Omental fat pad (tissue), 4 donors: ENCODE measurements around the gene SLC9B1. TPM values are rescaled to one million over a fixed set of nuclear protein-coding genes. Genes with fewer than 3 reads are reported as not detected.

Experiments
- ATAC-seq: fragments of 150-250 bp; one replicate; pipeline ENCODE4 v1.9.1; 2016; ENCODE audit warnings: mild to moderate bottlenecking, moderate library complexity; ENCODE audit not compliant: low FRiP score
- DNase-seq: peaks from one replicate; pipeline ENCODE4 v3.0.0-alpha.2; 2019; ENCODE audit warnings: low spot score
- total RNA-seq, 4 donors: library from RNA; depleted of rRNA; stranded (reverse); fragments of >200 nt; gene quantifications; one replicate each; pipeline ENCODE4 v1.1.0, GENCODE V29; 2016
- TF ChIP-seq, protein P1 (sequence below), 3 donors: fragments of 450-650 bp; IDR thresholded peaks; one replicate each; pipeline ENCODE4 v1.5.1; 2016 to 2017; ENCODE audit warnings: antibody characterized with exemption in 3 of 3, mild to moderate bottlenecking in 3 of 3, moderate library complexity in 2 of 3

SLC9B1 gene
- total RNA-seq, 4 donors from 2014 or later: 0.37 to 1.2 (median 0.83) TPM

- TF ChIP-seq, protein P1, sequence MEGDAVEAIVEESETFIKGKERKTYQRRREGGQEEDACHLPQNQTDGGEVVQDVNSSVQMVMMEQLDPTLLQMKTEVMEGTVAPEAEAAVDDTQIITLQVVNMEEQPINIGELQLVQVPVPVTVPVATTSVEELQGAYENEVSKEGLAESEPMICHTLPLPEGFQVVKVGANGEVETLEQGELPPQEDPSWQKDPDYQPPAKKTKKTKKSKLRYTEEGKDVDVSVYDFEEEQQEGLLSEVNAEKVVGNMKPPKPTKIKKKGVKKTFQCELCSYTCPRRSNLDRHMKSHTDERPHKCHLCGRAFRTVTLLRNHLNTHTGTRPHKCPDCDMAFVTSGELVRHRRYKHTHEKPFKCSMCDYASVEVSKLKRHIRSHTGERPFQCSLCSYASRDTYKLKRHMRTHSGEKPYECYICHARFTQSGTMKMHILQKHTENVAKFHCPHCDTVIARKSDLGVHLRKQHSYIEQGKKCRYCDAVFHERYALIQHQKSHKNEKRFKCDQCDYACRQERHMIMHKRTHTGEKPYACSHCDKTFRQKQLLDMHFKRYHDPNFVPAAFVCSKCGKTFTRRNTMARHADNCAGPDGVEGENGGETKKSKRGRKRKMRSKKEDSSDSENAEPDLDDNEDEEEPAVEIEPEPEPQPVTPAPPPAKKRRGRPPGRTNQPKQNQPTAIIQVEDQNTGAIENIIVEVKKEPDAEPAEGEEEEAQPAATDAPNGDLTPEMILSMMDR (IDR thresholded peaks at IDR 0.05): no peak
- DNase-seq (no peak), ATAC-seq (no peak)
Observed at GRCh38 chr4:103050736-103051436, 31.4 kb upstream of the SLC9B1 start.

GRCh38 chr4:103046416-103047290 is 27.1 kb upstream of the SLC9B1 start:
- TF ChIP-seq, protein P1 (IDR thresholded peaks at IDR 0.05): no peak
- ATAC-seq (peak; percentile 83), DNase-seq (no peak)

DNA sequence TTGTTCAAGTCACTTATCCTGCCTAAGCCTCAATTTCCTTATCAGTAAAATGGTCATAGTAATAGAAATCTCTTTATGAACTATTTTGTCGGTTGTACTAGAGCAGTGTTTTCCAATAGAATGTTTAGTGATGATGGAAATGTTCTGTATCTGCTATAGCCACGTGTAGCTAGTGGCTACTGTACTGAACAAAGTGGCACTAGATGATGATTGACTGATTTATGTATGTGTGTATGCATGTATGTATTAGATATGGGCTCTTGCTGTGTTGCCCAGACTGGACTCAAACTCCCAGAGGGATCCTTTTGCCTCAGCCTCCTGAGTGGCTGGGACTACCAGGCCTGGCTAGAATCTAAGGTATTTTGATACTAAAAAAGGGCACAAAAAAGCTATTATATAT is 24.7 kb upstream of the SLC9B1 start:
- ATAC-seq (no peak), DNase-seq (no peak)
- TF ChIP-seq, protein P1 (IDR thresholded peaks at IDR 0.05): no peak

- DNase-seq: no peak
- no peak for ATAC-seq
- TF ChIP-seq, protein P1 (IDR thresholded peaks at IDR 0.05): no peak
Observed at GRCh38 chr4:103036169-103036568, 16.7 kb upstream of the SLC9B1 start.

DNA sequence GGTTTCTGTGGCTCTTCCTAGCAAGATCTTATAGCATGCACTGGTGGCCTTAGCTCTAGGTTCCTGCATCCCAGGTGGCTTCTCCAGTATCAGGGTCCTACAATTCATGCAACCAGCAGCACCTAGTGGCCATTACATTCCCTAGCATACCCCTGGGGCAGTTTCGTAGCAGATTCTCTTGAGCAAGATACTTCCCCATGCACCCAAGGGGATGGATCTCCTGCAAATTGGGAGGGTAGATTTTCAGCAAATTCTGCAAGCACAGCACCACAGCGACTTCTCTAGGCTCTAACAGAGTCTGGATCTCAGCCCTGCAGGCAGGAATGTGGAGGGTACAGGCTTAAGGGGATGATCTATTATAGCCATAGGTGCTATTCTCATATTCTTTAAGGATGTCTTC is 13.1 kb upstream of the SLC9B1 start:
- ATAC-seq (peak; percentile 70), DNase-seq (no peak)
- TF ChIP-seq, protein P1 (IDR thresholded peaks at IDR 0.05): no peak

DNA sequence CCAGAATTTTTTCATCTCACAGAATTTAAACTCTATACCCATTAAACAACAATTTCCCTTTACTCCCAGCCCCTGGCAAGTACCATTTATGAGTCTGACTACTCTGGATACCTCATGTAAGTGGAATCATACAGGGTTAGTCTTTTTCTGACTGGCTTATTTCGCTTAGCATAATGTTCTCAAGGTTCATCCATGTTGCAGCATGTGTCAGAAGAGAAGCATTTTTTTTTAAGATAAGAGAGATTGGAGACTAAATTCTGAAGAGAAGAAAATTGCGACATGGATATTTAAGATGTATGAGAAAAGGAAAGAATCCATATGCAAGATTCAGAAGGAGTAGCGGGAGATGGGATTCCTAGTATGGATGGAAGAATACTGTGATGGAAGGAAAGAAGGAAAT is 11.3 kb upstream of the SLC9B1 start:
- TF ChIP-seq, protein P1 (IDR thresholded peaks at IDR 0.05): no peak
- no peak for ATAC-seq
- DNase-seq: no peak
